Astrocyte of the hippocampus (primary cell): ENCODE measurements around the gene C4orf17.
"Not testable (repeated sequence)": the region's sequence is repeated elsewhere in the genome, so short reads cannot be mapped to it uniquely, and the experiment has no call there.

ENCODE experiments used
- DNase-seq: peaks from one replicate; pipeline ENCODE4 v3.0.0; 2011; ENCODE audit warnings: low read depth, low spot score

Gene C4orf17

DNA sequence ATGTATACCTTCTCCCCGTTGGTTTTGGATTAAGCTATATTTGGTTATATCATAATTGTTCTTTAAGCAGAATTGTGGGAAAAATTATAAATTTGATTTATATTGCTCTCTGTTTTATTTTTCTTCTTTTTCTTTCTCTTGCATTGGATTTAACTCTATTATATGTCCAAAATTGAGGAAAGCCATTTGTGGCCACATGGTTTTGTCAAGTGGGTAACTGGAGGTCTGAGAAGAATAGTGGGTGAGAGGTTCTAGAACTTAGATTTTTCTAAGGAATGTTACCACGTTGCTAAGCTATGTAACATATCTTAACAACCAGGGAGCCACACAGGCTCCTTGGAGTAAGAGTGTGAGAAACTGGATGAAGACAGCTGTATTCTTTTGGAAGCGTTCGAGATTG is at the start of gene C4orf17:
C4orf17 (plus strand) TSS at position 301 of the 400 bp plus-strand sequence. CDS start 2,061 bp downstream, outside the sequence.
- no peak for DNase-seq

- no peak for DNase-seq
Measured at GRCh38 chr4:99461623-99462401, 49.0 kb upstream of the C4orf17 start.

GRCh38 chr4:99462875-99463464 is 47.9 kb upstream of the C4orf17 start:
- peak; percentile 83 for DNase-seq

DNA sequence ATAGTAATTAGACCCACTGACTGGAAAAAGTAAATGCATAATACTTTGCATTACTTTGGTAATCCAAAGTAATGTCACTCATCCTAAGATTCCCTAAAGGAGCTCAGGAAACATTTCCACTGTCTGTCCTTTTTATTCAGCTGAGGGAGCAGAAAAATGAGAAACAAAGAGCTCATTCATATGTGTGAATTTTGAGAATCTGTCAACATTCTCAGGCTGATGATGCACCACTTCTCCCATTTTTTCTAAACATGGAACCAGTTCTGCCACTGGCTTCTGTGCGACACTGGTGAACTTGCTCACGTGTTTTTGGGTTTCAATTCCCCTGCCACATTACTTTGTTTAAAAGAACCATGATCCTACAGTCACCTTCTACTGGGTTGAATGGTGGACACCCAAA is 47.3 kb upstream of the C4orf17 start:
- DNase-seq: no peak

- no peak for DNase-seq
Measured at GRCh38 chr4:99467887-99468286, 42.9 kb upstream of the C4orf17 start.

DNA sequence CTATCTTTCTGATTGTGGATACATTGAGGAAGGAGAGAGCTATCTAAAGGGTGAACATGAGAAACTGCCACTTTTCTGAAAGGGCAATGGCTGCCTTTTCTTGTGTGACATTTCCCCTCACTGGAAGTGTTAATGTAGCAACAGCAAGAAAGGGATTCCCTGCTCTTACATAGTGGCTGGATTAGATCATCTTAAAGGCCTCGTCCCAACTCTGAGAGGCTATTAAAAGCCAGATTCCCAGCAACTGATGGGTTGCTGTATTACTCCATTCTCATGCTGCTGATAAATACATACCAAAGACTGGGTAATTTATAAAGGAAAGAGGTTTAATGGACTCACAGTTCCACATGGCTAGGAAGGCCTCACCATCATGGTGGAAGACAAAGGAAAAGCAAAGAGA is 41.9 kb upstream of the C4orf17 start:
- no peak for DNase-seq

DNA sequence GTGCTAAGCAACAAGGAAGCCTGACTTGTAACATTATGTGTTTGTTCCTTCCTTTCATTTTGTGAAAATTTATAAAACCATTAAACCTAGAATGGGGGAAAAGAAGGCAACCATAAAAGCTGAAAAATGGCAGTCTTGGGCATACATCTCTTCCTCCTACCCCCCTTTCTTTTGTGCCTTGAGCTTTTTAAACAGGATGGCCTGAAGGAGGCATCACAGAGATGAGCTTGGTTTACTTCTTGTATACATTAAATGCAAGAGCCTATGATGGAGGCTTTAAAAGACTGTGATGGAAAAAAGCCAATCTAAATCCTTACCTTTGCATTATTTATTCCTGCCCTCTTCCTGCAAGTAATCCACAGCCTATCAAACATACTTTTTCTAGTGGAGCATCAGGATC is 39.5 kb upstream of the C4orf17 start:
- no peak for DNase-seq

GRCh38 chr4:99471896-99472295 is 38.9 kb upstream of the C4orf17 start:
- no peak for DNase-seq

- peak; percentile 87 for DNase-seq
Measured at GRCh38 chr4:99473131-99473530, 37.7 kb upstream of the C4orf17 start.

DNA sequence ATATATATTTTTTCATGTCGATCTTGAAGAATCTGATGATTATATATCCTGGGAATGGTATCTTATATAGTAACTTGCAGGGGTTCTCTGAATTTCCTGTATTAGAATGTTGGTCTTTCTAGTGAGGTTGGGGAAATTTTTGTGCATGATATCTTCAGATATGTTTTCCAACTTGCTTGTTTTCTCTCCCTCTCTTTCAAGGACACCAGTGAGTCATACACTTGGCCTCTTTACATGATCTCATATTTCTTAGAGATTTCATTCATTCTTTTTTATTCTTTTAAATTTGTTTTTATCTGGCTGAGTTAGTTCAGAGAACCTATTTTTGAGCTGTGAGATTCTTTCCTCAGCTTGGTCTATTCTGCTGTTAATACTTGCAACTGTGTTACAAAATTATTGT is 27.2 kb upstream of the C4orf17 start:
- DNase-seq: no peak

- no peak for DNase-seq
Measured at GRCh38 chr4:99485212-99485611, 25.6 kb upstream of the C4orf17 start.

DNA sequence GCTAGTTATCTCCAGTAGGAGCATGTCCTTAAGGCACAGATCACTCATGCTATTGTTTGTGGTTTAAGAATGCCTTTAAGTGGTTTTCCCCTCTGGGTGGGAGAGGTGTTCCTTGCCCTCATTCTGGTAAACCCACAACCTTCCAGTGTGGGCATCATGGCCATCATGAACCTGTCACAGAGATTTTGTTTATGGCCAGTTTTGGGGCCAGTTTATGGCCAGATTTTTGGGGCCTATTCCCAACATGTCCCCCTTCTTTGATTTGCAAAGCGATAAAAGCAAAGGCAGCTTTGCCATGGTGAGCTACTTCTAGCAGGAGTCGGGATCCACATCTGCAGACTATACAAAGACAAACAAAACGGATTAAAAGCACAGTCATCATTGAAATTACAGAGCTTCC is 24.2 kb upstream of the C4orf17 start:
- not testable (repeated sequence) for DNase-seq

- DNase-seq: no peak
Measured at GRCh38 chr4:99490286-99490685, 20.5 kb upstream of the C4orf17 start.

GRCh38 chr4:99504804-99505502 is 5.9 kb upstream of the C4orf17 start:
- no peak for DNase-seq

DNA sequence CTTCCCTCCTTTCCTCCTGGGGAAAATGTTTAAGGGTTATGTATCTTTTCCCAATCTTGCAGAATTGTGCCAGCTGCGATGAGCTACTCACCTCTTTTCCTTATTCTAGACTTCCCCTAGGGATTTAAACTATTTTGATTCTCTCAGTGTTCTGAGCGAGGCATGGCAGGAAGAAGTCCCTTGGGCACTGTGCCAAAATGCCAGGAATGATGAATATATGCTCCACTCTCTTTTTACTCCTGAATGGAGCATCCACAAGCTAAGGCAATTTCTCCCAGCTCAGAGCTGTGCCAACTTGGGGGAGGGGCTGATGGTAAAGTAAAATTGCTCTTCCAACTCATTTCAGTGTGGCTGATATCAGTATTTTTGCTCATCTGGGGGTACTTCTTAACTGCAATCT is 4.0 kb upstream of the C4orf17 start:
- no peak for DNase-seq

DNA sequence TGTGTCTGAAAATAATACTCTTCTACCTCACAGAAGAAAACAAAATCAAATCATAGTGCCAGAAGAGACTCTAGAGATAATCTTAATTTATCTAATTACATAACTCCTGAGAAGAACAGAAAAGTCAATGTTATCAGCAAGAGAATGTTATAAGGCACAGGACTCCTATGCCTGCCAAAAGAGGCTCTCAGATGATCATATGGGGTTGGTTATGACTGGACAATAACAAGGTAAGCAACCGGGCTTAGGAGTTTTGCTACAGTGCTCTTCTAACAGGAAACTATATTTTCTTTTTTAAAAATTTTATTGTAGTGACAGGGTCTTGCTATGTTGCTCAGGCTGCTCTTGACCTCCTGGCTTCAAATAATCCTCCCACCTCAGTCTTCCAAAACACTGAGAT is 3.5 kb upstream of the C4orf17 start:
- DNase-seq: no peak

DNA sequence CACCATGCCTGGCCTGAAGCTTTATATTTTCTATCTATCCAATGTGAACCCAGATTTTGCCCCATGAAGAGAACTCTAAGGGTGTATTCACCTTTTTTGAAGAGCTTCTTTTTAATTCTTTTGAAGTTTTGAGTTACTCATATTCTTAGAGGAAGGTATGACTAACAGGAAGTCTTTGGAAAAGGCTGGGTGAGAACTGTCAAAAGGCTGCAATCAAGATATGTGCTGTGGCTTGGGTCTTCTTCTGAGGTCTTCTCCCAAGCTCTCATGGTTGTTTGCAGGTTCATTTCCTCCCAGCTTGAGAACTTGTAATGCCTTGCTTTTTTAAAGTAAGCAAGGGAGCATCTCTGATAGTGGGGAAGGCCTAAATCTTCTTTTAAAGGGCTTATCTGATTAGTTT is 3.1 kb upstream of the C4orf17 start:
- DNase-seq: no peak

DNA sequence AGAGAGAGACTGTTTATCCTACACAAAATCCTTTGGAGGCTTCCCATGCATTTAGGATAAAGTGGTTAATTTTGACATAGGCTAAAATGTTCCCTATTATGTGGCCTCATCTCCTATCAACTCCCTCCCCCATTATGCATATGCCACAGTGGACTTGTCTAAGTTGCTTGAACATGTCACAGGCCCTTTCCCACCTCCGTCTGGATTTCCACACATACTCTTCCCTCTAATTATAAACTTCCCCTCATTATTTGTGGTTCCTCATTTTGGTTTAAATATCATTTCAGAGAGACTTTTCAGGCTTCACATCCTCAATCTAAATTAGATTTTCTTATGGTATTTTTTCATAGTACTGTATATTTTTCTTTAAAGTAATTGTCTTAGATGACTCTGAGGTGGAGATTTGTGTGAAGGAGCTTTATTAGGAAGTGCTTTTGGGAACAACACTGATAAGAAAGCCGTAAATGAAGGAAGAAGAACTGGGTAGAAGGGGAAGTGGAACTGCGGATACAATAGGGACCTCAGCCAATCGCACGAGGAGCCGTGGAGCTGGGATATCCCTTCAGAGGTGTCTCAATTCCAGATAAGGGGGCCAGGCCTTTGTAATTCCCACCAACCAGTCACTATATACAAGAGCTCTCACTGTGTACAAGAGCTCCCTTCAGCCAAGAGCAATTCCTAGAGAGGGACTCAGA is 7.9 kb downstream of the C4orf17 start:
- no peak for DNase-seq

- DNase-seq: no peak
Measured at GRCh38 chr4:99529228-99529627, 18.4 kb downstream of the C4orf17 start.

GRCh38 chr4:99529956-99530355 is 19.1 kb downstream of the C4orf17 start:
- DNase-seq: no peak

- not testable (repeated sequence) for DNase-seq
Measured at GRCh38 chr4:99534699-99535098, 23.9 kb downstream of the C4orf17 start.

GRCh38 chr4:99536271-99536670 is 25.4 kb downstream of the C4orf17 start:
- DNase-seq: no peak
